Erythroblast (primary cell): ENCODE results near the gene ILRUN.

ENCODE experiments used
- DNase-seq, 2 experiments: peaks; one replicate each; lab custom pipeline; 2025; lab: John Stamatoyannopoulos, UW
- GATA1 ChIP-seq: IDR thresholded peaks from 2 replicates; pipeline ENCODE4 v1.6.1; 2011; ENCODE audit warnings: low read depth, mild to moderate bottlenecking, control low read depth, low read length, moderate library complexity
- POLR2A ChIP-seq: IDR thresholded peaks from 2 replicates; pipeline ENCODE4 v1.6.1; 2011; ENCODE audit warnings: mild to moderate bottlenecking, low read length

ILRUN gene

GRCh38 chr6:34648806-34649205 lies 47.8 kb downstream of the ILRUN start:
- no peak for DNase-seq
- TF ChIP-seq POLR2A (no peak), GATA1 (no peak)
